ENCODE data around the gene MVK. TPM values are rescaled to one million over a fixed set of nuclear protein-coding genes. Genes with fewer than 3 reads are reported as not detected.

Gene MVK
- polyA plus RNA-seq, 1 donor (not counting 4 experiments of a cell fraction or from before 2014, with no cell fraction given): 26.7 TPM

- Histone ChIP-seq H3K9me3 (ENCODE audit: control insufficient read depth, low read depth, low read length) (no peaks in the 10 kb centered on the region), H3K4me2 (ENCODE audit: control insufficient read depth, extremely low read depth, insufficient read depth, low read depth, low read length) (no peak overlapping the region), H3K79me2 (ENCODE audit: control insufficient read depth, insufficient read depth, low read length) (no peaks in the 10 kb centered on the region), H3K36me3 (ENCODE audit: control insufficient read depth in 2 of 2, extremely low read depth in 1 of 2, insufficient read depth in 2 of 2, low read length in 2 of 2) (peaks cover 0 to 3% of the 10 kb centered on the region in 2 experiments), H3K9me1 (ENCODE audit: control insufficient read depth, extremely low read depth, insufficient read depth, low read length) (no peaks in the 10 kb centered on the region), H3K4me3 (ENCODE audit: control insufficient read depth in 2 of 3, extremely low read depth in 1 of 3, insufficient read depth in 2 of 3, low read depth in 1 of 3, low read length in 3 of 3) (no peak overlapping the region), H2AFZ (ENCODE audit: control insufficient read depth, low read length) (no peak overlapping the region), H3K4me1 (ENCODE audit: control insufficient read depth, extremely low read depth, insufficient read depth, low read length) (no peaks in the 10 kb centered on the region), H3K27me3 (ENCODE audit: control insufficient read depth, extremely low read depth, insufficient read depth, low read length) (peaks cover 17% of the 10 kb centered on the region), H3K27ac (ENCODE audit: control insufficient read depth, insufficient read depth, low read length) (no peak overlapping the region), H3K9ac (ENCODE audit: control insufficient read depth, extremely low read depth, insufficient read depth, low read length) (no peak overlapping the region), H4K20me1 (ENCODE audit: control insufficient read depth, extremely low read depth, insufficient read depth, low read length) (no peaks in the 10 kb centered on the region)
- DNase-seq (ENCODE audit: low read depth, low spot score) (no peak), FAIRE-seq (no peak)
- dilution Hi-C loops (cut with MboI; ENCODE audit: extremely low pct_ligation_motif_present, low sequenced_read_pairs): no loop called here
- TF ChIP-seq EZH2 (IDR thresholded peaks at IDR 0.05; ENCODE audit: low read length) (no peak), CTCF (optimal IDR thresholded peaks at IDR 0.05 in 1 of 3, IDR thresholded peaks at IDR 0.05 in 1 of 3, conservative IDR thresholded peaks at IDR 0.05 in 1 of 3; ENCODE audit: extremely low read depth in 1 of 3, insufficient read depth in 2 of 3, low read length in 3 of 3) (no peak)
These were observed 16.4 kb upstream of the MVK start for GRCh38 chr12:109557200-109557599.

GRCh38 chr12:109557805-109558204 is 15.8 kb upstream of the MVK start:
- dilution Hi-C loops (cut with MboI; ENCODE audit: extremely low pct_ligation_motif_present, low sequenced_read_pairs): no loop called here
- Histone ChIP-seq H4K20me1 (ENCODE audit: control insufficient read depth, extremely low read depth, insufficient read depth, low read length) (no peaks in the 10 kb centered on the region), H3K36me3 (ENCODE audit: control insufficient read depth in 2 of 2, extremely low read depth in 1 of 2, insufficient read depth in 2 of 2, low read length in 2 of 2) (peaks cover 3 to 5% of the 10 kb centered on the region in 2 experiments), H3K9me3 (ENCODE audit: control insufficient read depth, low read depth, low read length) (no peaks in the 10 kb centered on the region), H3K4me3 (ENCODE audit: control insufficient read depth in 2 of 3, extremely low read depth in 1 of 3, insufficient read depth in 2 of 3, low read depth in 1 of 3, low read length in 3 of 3) (no peak overlapping the region), H3K79me2 (ENCODE audit: control insufficient read depth, insufficient read depth, low read length) (no peaks in the 10 kb centered on the region), H3K27me3 (ENCODE audit: control insufficient read depth, extremely low read depth, insufficient read depth, low read length) (peaks cover 17% of the 10 kb centered on the region), H3K4me1 (ENCODE audit: control insufficient read depth, extremely low read depth, insufficient read depth, low read length) (no peaks in the 10 kb centered on the region), H3K4me2 (ENCODE audit: control insufficient read depth, extremely low read depth, insufficient read depth, low read depth, low read length) (no peak overlapping the region), H3K9ac (ENCODE audit: control insufficient read depth, extremely low read depth, insufficient read depth, low read length) (no peak overlapping the region), H3K9me1 (ENCODE audit: control insufficient read depth, extremely low read depth, insufficient read depth, low read length) (no peaks in the 10 kb centered on the region), H2AFZ (ENCODE audit: control insufficient read depth, low read length) (no peak overlapping the region), H3K27ac (ENCODE audit: control insufficient read depth, insufficient read depth, low read length) (no peak overlapping the region)
- FAIRE-seq (no peak), DNase-seq (ENCODE audit: low read depth, low spot score) (no peak)
- no peak for TF ChIP-seq EZH2 (IDR thresholded peaks at IDR 0.05; ENCODE audit: low read length)
- no peak for TF ChIP-seq CTCF (optimal IDR thresholded peaks at IDR 0.05 in 1 of 3, IDR thresholded peaks at IDR 0.05 in 1 of 3, conservative IDR thresholded peaks at IDR 0.05 in 1 of 3; ENCODE audit: extremely low read depth in 1 of 3, insufficient read depth in 2 of 3, low read length in 3 of 3)
